ENCODE data around the gene ITIH4. TPM values are rescaled to one million over a fixed set of nuclear protein-coding genes. Genes with fewer than 3 reads are reported as not detected.
A peak's percentile ranks its signal among the peaks of the same experiment; 100 is the strongest.

The ITIH4 gene
- total RNA-seq (10 to 100 TPM; 13.1 to 90.8 (median 38.8) TPM), polyA plus RNA-seq (10 to 100 TPM in 1 of 3 donors, 1 to 10 TPM in 2; 1.3 to 29.2 (median 7.4) TPM)
- long read RNA-seq, donor 1, partial matches to known transcripts = 7 of 24 reads
- long read RNA-seq, donor 1, other reads (novel, unspliced or antisense) = 17 of 24 reads
- long read RNA-seq, donor 2, partial matches to known transcripts = 7 of 28 reads
- long read RNA-seq, donor 2, other reads (novel, unspliced or antisense) = 21 of 28 reads

DNA sequence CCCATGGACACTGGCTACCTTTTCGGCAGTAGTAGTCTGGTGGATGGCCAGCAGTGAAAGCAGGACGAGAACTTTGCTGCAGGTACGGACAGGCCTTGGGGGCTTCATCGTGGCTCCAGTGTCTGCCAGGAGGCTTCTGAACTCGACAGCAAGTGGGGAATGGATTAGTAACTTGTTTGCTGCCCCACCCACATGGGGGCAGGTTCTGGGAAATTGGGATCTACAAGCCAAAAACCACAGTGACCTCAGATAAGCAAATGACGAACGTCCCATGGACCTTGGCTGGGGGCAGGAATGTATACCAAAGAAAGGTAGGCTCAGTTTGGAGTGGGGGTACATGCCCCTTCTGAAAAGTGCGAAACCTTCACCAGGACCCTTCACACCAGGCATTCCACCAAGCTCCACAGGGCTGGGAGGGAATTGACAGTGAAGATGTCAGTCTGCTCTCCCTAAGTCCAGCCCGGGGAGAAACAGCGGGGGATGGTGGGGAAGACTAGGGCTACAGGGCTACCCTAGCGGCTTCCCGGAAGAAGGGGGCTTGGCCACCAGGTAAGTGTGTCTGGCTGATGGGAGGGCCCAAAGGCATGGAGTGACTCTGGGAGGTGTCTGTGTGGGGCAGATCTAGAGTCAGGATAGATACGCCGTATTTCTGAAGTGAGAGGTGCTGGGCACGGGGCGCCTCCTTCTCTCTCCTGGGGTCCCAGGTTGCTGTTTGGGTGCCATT lies at the start of gene ITIH4:
TSS of gene ITIH4 (minus strand) at position 138 of the 724 bp plus-strand sequence. CDS start at position 108, 30 bp downstream.
- ATAC-seq = no peak
- Histone ChIP-seq H3K4me1 (peaks cover 50% of the 10 kb centered on the region), H3K36me3 (ENCODE audit: insufficient read depth in 1 of 2, low read depth in 1 of 2) (peaks cover 0 to 54% of the 10 kb centered on the region in 2 donors), H3K4me3 (peak within 1 kb of the TSS; percentile 75), H3K27ac (peak within 1 kb of the TSS; percentile 97), H3K9me3 (no peaks in the 10 kb centered on the region), H3K27me3 (ENCODE audit: insufficient read depth in 3 of 3, low read length in 2 of 3) (no peaks in the 10 kb centered on the region)
- TF ChIP-seq, protein P1, sequence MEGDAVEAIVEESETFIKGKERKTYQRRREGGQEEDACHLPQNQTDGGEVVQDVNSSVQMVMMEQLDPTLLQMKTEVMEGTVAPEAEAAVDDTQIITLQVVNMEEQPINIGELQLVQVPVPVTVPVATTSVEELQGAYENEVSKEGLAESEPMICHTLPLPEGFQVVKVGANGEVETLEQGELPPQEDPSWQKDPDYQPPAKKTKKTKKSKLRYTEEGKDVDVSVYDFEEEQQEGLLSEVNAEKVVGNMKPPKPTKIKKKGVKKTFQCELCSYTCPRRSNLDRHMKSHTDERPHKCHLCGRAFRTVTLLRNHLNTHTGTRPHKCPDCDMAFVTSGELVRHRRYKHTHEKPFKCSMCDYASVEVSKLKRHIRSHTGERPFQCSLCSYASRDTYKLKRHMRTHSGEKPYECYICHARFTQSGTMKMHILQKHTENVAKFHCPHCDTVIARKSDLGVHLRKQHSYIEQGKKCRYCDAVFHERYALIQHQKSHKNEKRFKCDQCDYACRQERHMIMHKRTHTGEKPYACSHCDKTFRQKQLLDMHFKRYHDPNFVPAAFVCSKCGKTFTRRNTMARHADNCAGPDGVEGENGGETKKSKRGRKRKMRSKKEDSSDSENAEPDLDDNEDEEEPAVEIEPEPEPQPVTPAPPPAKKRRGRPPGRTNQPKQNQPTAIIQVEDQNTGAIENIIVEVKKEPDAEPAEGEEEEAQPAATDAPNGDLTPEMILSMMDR (IDR thresholded peaks at IDR 0.05) = no peak
- intact Hi-C loops (cut with DNase I) = no loop called here
- no peak for DNase-seq
- WGBS, 3 donors = 66 to 81% (median 69%) methylated on average over 16 of the region's 16 CpGs

DNA sequence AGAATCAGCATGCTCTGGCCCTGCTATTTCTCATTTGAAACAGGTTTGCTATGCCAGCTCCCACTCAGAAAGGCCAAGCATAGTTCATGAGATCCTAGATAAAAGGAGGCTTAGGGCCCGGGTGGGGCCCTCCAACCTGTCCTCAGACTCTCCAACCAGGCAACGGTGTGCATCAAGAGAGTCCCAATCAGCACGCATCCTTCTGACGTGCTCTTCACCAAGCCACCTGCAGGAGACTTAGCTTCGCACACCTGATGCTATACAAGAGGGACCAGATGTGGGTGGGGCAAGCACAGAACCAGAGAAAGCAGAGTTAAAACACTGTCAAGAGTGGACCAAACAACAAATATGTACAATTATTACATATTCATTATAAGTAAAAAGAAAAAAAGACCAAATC lies 49.6 kb upstream of the ITIH4 start:
- no peak overlapping the region for H3K4me3 ChIP-seq
- no peaks in the 10 kb centered on the region for H3K9me3 ChIP-seq
- DNase-seq (no peak), ATAC-seq (no peak)
- TF ChIP-seq, protein P1 (IDR thresholded peaks at IDR 0.05) = no peak
- H3K27ac ChIP-seq = no peak overlapping the region
- peaks cover 12% of the 10 kb centered on the region for H3K4me1 ChIP-seq
- H3K36me3 ChIP-seq (ENCODE audit: insufficient read depth in 1 of 2, low read depth in 1 of 2) = peaks cover 0 to 20% of the 10 kb centered on the region in 2 donors
- 91 to 95% (median 93%) methylated on average over 5 of the region's 5 CpGs for WGBS, 3 donors
- intact Hi-C loops (cut with DNase I) = no loop called here
- H3K27me3 ChIP-seq (ENCODE audit: insufficient read depth in 3 of 3, low read length in 2 of 3) = no peaks in the 10 kb centered on the region

DNA sequence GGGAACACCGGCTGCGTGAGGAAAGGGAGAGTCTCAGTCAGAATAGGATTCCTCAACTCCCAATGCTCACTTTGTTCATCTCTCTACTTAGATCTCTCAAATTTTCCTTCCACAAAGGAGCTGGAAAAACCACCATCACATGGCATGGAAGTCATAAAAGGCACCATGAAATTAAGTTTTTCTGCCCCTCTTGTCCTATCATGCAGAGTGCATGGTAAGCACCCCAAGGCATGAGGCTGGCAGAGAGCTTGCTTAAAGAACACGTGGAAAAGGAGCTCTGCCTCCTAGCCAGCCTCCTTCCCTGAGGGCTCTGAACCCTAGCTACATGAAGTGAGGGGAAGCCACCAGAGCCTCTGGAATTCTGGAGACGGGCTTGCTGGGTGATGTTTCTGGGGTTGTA lies 49.1 kb upstream of the ITIH4 start:
- WGBS, 3 donors = 86 to 91% (median 88%) methylated on average over 4 of the region's 4 CpGs
- H3K9me3 ChIP-seq = no peaks in the 10 kb centered on the region
- no peak for DNase-seq
- peaks cover 16% of the 10 kb centered on the region for H3K4me1 ChIP-seq
- peaks cover 0 to 16% of the 10 kb centered on the region in 2 donors for H3K36me3 ChIP-seq (ENCODE audit: insufficient read depth in 1 of 2, low read depth in 1 of 2)
- no peak overlapping the region for H3K4me3 ChIP-seq
- no peak for ATAC-seq
- H3K27ac ChIP-seq = no peak overlapping the region
- TF ChIP-seq, protein P1 (IDR thresholded peaks at IDR 0.05) = no peak
- H3K27me3 ChIP-seq (ENCODE audit: insufficient read depth in 3 of 3, low read length in 2 of 3) = no peaks in the 10 kb centered on the region
- intact Hi-C loops (cut with DNase I) = no loop called here

DNA sequence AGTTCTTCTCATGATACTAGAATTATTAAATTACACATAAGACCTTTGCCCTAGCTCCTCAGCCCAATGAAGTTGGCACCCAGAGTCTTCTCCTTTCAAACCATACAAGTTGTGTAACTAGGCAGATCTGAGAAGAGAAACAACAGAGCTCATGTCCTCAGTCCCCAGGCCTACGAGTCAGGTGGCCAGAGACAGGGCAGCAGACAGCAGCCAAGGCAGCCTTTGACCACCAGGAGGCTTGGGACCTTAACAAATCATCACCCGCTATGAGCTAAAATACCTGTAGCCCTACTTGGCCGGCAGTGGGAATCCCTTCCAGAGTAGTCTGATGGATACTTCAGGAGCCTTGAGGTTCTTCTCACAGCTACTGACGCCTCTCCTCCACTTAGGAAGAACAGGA lies 48.6 kb upstream of the ITIH4 start:
- Histone ChIP-seq H3K27ac (no peak overlapping the region), H3K9me3 (no peaks in the 10 kb centered on the region), H3K27me3 (ENCODE audit: insufficient read depth in 3 of 3, low read length in 2 of 3) (no peaks in the 10 kb centered on the region), H3K4me3 (no peak overlapping the region), H3K4me1 (peaks cover 18% of the 10 kb centered on the region), H3K36me3 (ENCODE audit: insufficient read depth in 1 of 2, low read depth in 1 of 2) (peaks cover 0 to 14% of the 10 kb centered on the region in 2 donors)
- TF ChIP-seq, protein P1 (IDR thresholded peaks at IDR 0.05) = no peak
- WGBS, 3 donors = 91 to 98% (median 94%) methylated on average over 4 of the region's 4 CpGs
- DNase-seq = no peak
- no peak for ATAC-seq
- intact Hi-C loops (cut with DNase I) = no loop called here
